IPS-NIHi7 (cell line): ENCODE data around the gene GBF1.
"Not testable (repeated sequence)": the region's sequence is repeated elsewhere in the genome, so short reads cannot be mapped to it uniquely, and the experiment has no call there.

Experiments used
- DNase-seq: peaks from one replicate; pipeline ENCODE4 v3.0.0; 2012; ENCODE audit warnings: mixed read lengths; ENCODE audit errors: extremely low spot score

GBF1 gene

DNA sequence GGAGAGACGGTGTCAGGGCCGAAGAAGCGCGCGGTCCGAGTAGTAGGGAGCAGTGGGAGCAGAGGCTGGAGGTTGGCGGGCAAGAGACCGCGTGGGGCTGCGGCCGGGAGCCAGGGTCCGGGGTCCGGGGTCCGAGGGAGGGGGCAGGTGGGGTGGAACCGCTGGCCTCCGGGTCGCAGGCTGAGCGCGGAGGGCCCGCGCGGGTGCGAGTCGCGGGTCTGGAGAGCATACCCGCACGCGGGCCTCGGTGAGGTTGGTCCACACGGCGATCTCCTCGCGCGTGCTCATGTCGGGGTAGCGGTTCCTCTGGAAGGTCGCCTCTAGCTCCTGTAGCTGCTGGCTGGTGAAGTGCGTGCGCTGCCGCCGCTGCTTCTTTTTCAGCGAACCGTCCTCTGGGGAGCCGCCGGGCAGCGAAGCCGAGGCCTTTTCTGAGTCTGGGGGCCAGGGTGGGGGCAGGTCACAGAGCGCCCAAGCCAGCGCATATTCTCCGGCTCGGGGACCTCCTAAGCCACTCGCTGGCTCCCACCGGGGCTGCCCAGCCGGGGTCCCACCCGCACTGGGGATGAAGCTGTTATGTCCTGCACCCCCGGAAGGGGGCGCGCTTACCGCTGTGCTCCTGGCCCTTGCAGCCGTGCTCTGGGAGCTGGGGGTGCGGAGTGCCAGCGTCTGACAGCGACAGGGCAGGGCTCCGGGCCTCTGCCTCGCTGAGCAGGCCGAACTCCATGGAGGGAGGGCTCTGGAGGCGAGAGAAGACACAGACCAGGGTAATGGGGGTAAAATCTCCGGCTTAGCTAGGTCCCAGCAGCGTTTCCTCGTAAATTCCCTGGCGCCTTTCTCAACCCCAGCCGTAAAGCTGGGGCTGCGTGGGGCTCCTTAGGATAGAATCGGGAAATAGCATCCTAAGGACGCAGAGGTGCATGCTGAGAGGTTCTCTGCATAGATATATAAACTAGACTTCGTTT is 13.7 kb upstream of the GBF1 start:
- peak; percentile 85 for DNase-seq

GRCh38 chr10:102233997-102234396 is 11.3 kb upstream of the GBF1 start:
- DNase-seq, result no peak

- no peak for DNase-seq
These were observed 10.3 kb upstream of the GBF1 start for GRCh38 chr10:102234888-102235597.

GRCh38 chr10:102235598-102235920 is 9.8 kb upstream of the GBF1 start:
- no peak for DNase-seq

GRCh38 chr10:102236006-102236405 is 9.3 kb upstream of the GBF1 start:
- no peak for DNase-seq

DNA sequence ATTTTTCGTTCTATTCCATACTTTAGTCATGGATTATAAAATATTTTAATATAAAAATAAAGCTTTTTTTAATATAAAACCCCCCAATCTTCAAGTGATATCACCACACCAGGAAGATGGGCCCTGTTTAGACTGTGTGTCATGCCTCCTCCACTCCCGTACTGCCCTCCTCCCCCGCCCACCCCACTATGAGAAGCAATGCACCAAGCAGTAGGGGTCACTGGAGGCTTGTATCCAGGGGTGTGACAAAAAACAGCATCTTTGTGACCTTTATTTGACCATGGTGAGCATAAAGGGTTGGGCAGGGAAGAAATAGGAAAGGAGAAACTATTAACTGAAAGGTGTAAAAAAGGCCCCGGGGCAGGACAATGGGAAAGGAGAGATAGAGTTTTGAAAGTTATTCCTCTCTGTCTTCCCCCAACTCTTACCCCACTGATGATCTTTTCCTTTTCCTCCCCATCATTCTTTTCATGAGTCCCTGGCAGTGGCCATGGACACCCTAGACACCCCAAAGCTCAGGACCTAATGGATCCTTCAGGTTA is 7.5 kb upstream of the GBF1 start:
- no peak for DNase-seq

DNA sequence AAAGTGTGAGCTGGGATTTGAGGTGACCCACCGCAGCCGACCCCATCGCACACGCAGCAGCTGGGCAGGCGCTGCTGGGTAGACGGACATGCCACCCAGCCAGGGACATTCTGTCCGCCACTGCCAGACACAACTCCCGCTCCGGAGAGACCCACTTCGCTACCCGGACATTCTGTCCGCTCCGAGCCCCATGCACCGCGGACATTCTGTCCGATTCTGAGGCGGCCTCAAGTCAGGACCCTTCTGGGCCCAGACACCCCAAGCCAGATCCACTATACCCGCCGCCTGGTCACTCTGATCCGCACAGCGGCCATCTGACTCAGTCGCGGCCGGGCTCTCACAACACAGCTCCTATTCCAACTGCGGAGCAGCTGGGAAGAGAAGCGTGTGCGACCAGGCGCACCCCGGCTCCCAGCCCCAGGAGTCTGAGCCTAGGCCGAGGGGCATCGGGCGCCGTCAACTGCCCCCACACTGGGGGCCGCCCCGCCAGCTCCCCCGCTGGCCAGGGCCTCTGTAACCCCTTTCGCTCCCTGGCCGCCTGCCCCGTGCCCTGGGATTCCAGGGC is 4.8 kb upstream of the GBF1 start:
- peak; percentile 20 for DNase-seq

- no peak for DNase-seq
These were observed 4.3 kb upstream of the GBF1 start for GRCh38 chr10:102241032-102241443.

DNA sequence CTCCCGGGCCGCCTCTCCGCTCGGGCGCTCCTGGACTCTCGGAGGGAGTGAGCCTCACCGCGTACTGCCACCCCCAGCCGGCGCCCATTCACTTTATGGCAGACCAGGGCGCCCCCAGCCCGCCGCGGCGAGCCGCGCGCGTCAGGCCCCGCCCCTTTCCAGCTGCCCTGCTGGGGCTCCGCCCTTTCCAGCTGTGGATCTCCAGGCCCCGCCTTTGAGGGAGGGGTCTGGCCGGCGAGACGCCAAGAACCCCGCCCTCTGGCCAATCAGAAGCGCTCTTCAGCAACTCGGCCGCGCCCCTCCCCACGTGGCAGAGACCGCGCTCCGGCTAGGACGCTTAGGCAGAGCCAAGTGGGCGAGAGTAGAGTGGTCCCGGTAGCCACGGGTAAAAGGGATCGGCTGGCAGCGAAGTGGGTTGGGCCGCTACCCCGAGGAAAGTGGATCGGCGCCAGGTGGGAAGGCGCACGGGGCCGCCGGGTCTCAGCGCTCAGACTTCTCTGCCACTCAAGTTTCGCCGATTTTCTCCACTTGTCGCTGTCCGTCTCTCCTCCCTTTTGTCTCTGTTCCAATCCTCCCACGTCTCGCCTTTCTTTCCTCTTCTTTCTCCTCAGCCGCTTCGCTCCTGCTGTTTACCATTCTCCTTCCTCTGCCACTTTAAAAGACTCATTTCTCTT is 3.8 kb upstream of the GBF1 start, which contains the start of gene PITX3:
Gene PITX3, minus strand, starts transcription at position 69 of the 674 bp plus-strand sequence. CDS start 9,432 bp downstream, outside the sequence.
- DNase-seq, result peak; percentile 97

- no peak for DNase-seq
These were observed 3.2 kb upstream of the GBF1 start for GRCh38 chr10:102242118-102242485.

DNA sequence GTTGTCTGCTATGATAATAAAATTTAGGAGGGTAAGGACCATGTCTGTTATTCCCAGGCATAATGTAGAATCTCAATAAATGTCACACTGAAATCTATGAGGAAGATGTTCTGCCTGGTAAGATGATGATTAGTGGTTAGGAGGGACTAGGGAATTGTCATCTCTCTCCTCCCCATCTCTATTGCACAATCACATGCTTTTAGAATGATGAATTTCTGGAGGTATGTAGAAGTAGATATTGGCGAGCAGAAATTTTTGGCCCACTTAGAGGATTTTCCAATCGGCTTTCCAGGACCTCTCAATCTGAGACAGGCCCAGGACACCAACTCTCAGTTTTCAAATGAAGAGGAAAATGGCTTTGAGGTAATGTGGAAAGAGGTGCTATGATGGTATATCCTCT is 2.0 kb upstream of the GBF1 start:
- DNase-seq, result no peak

DNA sequence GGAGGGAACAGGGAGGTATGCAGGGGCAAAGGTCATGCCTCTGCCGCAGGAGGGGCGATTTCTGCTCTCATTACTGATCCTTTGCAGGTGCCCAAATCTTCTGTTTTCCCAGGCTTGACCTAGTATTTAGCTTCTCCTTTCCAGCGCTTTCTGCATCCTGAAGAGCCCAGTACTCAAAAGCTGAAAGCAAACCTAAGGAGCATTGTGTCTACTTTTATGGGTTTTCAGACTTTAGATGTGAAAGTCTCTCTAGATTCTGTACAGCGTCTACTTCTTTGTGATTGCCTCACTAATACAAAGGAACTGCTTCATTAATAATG is 560 bp downstream of the GBF1 start:
- no peak for DNase-seq

GRCh38 chr10:102246261-102246660 is 929 bp downstream of the GBF1 start:
- DNase-seq, result no peak

DNA sequence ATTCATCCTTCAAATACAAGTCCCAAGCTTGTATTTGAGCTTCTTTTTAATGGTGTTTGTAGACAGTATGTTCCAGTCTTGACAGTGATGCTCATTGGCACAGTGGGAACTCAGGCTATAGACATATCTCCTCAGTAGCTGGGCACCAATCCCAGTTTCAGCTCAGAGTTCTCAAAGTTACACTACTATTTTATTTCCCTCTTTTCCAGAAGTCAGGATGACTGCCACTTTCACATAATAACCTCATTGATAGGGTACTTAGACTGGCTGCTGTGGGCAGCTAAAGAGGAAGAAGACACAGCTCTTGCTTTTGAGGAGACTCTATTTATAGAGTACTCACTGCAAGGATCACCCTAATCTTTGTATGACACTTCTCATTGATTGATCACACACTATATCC is 2.4 kb downstream of the GBF1 start:
- DNase-seq, result no peak

- not testable (repeated sequence) for DNase-seq
These were observed 7.2 kb downstream of the GBF1 start for GRCh38 chr10:102252508-102252907.

DNA sequence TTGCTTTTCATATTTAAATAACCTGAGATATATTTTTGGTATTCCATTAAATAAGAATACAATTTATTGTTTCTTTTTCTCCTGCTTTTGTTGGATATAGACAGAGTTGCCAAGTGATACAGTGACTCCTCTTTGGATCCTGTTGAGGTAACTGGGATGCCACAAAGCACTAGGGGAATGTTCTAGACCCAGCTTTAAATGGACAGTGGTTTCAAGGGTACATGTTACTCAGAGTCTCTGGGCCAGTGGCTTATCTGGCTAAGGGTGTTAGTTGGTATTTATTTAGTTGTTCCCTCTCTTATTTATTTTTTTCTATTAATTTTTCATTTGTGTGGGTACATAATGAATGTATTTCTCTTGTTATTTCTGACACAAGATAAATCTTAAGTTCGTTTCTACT is 9.1 kb downstream of the GBF1 start:
- DNase-seq, result no peak

DNA sequence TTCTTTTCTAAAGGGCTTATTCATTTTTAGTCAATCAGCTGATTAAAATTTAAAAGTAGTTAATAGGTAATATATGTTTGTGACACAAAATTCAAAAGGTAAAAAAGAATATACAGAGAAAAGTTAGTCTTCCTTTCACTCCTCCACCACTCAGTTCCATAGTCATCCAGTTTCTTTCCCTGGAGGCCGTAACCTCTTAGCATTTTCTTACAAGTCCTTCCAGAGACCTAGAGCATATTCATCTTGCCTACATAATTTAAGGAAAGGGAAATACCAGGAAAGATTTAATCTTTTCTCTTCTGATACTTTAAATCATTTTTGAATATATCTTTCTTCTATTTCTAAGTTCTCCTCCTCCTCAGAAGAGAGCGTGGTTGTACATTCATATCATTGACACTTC is 10.1 kb downstream of the GBF1 start:
- no peak for DNase-seq

DNA sequence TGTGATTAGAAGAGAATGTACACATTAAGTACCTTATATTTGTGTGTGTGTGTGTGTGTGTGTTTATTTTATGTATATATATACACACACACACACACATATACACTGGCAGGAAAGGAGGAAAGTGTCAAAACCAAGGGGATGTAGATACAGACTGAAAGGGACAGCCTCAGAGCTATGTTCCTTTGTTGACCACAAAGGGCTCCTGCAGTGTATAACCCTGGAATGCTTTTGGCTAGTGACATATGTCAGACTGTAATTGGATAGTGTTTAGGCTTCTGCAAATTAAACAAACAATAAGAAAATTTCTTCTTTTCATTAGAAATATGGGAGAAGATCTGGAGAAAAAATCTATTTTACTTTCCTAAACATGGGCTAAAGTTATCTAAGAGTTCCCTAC is 15.9 kb downstream of the GBF1 start:
- no peak for DNase-seq

DNA sequence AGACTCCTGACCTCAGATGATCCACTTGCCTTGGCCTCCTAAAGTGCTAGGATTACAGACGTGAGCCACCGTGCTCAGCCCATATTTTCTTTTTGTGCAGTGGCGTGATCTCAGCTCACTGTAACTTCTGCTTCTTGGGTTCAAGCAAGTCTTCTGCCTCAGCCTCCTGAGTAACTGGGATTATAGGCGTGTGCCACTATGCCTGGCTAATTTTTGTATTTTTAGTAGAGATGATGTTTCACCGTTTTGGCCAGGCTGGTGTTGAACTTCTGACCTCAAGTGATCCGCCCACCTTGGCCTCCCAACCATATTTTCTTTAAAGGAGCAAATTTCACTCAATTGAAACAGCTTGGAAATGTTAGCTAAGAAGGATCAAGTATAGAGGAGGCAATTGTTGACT is 16.5 kb downstream of the GBF1 start:
- no peak for DNase-seq

DNA sequence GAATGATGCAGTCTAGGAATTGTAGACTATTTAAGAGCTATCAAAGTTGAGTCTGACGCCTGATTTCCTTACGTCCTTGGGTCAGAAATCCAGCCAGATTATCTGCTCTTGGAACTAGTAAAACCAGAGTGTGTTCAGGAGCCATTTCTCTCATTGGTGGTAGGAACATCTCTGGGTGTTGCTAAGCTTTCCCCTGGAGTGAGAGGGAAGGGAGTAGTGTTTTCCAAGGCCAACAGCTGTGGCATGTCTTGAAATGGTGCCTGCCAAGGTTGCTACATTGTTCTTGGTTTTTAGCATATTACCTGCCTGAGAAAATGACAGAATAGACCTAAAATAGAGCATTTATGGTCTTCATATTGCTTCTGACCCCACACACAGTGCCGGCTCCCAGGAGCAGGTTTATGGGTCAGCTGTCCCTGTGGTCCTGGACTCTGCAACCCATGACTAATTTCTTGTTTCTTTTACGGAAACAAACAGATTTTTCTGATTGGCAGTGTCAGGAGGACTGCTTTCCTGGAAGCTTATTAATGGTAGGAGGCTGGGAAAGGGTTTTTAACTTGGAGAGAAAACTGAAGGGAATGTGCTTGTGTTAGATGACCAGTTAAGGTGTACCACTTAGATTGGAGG is 17.5 kb downstream of the GBF1 start:
- DNase-seq, result no peak

DNA sequence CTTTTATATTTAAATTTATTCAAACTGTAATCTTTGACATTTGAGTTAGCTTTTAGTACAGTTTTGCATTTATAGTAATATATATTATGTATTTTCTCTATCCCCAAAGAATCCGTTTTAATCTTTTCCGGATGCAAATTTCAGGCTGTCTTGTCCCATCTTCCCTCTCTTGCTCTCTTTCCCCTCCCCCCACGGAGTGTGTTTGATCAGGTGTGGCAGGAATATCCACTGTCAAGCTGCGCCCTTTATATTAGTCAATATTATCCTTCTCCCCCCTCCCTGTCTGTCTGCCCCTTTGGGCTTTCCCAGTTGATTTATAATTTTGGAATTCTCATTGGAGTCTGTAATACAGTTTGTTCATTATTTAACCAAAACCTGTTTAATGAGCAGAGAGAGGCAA is 19.0 kb downstream of the GBF1 start:
- DNase-seq, result no peak

DNA sequence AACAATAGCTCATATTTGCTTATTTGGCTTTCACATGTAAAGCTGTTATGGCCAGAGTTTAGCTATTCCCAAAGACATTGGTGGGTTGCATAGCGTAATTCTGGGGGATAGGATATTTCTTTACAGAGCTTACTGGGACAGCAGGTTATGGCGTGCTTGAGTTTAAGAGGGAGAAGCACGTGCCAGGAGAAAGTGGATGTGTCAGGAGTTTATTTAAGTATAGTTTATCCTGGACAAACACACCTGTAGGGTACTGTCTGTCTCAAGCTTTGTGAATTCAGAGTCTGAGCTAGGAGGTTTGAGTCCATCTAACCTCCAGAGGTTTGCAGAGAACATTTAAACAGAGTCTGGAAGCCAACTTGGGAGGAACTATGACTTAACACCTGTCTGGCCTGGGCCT is 21.3 kb downstream of the GBF1 start:
- no peak for DNase-seq
